HepG2 (cell line): Measurements from ENCODE around the gene RAB6A. TPM values are rescaled to one million over a fixed set of nuclear protein-coding genes. Genes with fewer than 3 reads are reported as not detected.

Source experiments
- ARID3A ChIP-seq: IDR thresholded peaks from 2 replicates; pipeline ENCODE4 v1.6.1; 2012; ENCODE audit warnings: low read depth, low read length, improper control_type of control experiment
- ARID5B ChIP-seq: IDR thresholded peaks from 2 replicates; pipeline ENCODE4 v1.4.0; 2020; ENCODE audit warnings: mild to moderate bottlenecking, missing genetic modification reagents
- BHLHE40 ChIP-seq: IDR thresholded peaks from 2 replicates; pipeline ENCODE4 v1.6.1; 2011; ENCODE audit warnings: low read length, improper control_type of control experiment
- CEBPG ChIP-seq: IDR thresholded peaks from 2 replicates; pipeline ENCODE4 v1.6.1; 2016
- HNRNPUL1 ChIP-seq: fragments of 200-400 bp; formaldehyde crosslinking; IDR thresholded peaks from 2 replicates; pipeline ENCODE4 v1.6.1; 2017; ENCODE audit warnings: low read depth, mild to moderate bottlenecking, low read length, moderate library complexity
- NFKBIZ ChIP-seq: IDR thresholded peaks from 2 replicates; pipeline ENCODE4 v1.6.1; 2018; ENCODE audit warnings: missing genetic modification reagents, missing compliant biosample characterization
- PBX2 ChIP-seq: IDR thresholded peaks from 2 replicates; pipeline ENCODE4 v1.6.1; 2016; ENCODE audit warnings: control low read depth
- REST ChIP-seq, 2 experiments: IDR thresholded peaks; 2 replicates each; pipeline ENCODE4 v1.6.1; 2011 to 2012; ENCODE audit warnings: low read length in 2 of 2, borderline replicate concordance in 1 of 2, low read depth in 1 of 2, mild to moderate bottlenecking in 1 of 2, moderate library complexity in 1 of 2
- ZBTB2 ChIP-seq: sonication (generic); formaldehyde crosslinking; IDR thresholded peaks from 2 replicates; pipeline ENCODE4 v1.8.0; 2022; ENCODE audit warnings: low read depth, missing genetic modification reagents
- ZFP36 ChIP-seq: fragments of 150-350 bp; IDR thresholded peaks from 2 replicates; pipeline ENCODE4 v1.6.1; 2018; ENCODE audit warnings: borderline replicate concordance, low read length, low read depth; ENCODE audit not compliant: partially characterized antibody
- ZNF205 ChIP-seq: IDR thresholded peaks from 2 replicates; pipeline ENCODE4 v1.6.1; 2018; ENCODE audit warnings: missing biosample characterization, missing genetic modification reagents
- ZNF280D ChIP-seq: sonication (generic); formaldehyde crosslinking; IDR thresholded peaks from 2 replicates; pipeline ENCODE4 v1.5.1; 2020; ENCODE audit warnings: mild to moderate bottlenecking, missing genetic modification reagents
- ZNF326 ChIP-seq: sonication (generic); formaldehyde crosslinking; IDR thresholded peaks from 2 replicates; pipeline ENCODE4 v1.4.0; 2020; ENCODE audit warnings: missing genetic modification reagents, borderline replicate concordance
- ZNF432 ChIP-seq: sonication (generic); formaldehyde crosslinking; IDR thresholded peaks from 2 replicates; pipeline ENCODE4 v1.5.0; 2020; ENCODE audit warnings: missing genetic modification reagents, mild to moderate bottlenecking, borderline replicate concordance
- polyA plus RNA-seq, 8 experiments: library from polyadenylated mRNA; depleted of rRNA in 3 of 8; stranded (reverse) in 7 of 8; unstranded in 1 of 8; fragments of >200 nt; fragmentation: Illumina TruSeq in 4 of 8; extraction: Trizol in 4 of 8; gene quantifications; 2 replicates each; pipeline versions ENCODE4 v1.2.1 to v1.2.3, GENCODE V29; 2011 to 2016; ENCODE audit warnings: low read depth in 4 of 8, missing spikeins in 1 of 8, mixed read lengths in 1 of 8; ENCODE audit not compliant: insufficient read depth in 1 of 8
- total RNA-seq, 5 experiments: library from RNA; depleted of rRNA; stranded (reverse); fragments of >200 nt; fragmentation: Illumina TruSeq; extraction: Trizol; gene quantifications; 2 replicates each; pipeline ENCODE4 v1.2.3, GENCODE V29; 2016; ENCODE audit warnings: low read depth in 1 of 5

RAB6A gene
- total and polyA plus RNA-seq, 2 of the 13 experiments (the other 11 are each of a cell fraction or from before 2014, with no cell fraction given), result 74.3 to 121 TPM

GRCh38 chr11:73748300-73748699 is 12.6 kb downstream of the RAB6A start (continued):
- TF ChIP-seq ZNF280D (CRISPR knock-in tag) (no peak), REST (IDR thresholded peaks at IDR 0.05; ENCODE audit: borderline replicate concordance in 1 of 2, low read depth in 1 of 2, low read length in 2 of 2) (no peak), ZBTB2 (CRISPR knock-in tag) (no peak), ARID3A (peak; percentile 72), ZNF326 (CRISPR knock-in tag) (no peak), PBX2 (CRISPR knock-in tag) (no peak), ZNF432 (CRISPR knock-in tag) (no peak), ZFP36 (no peak), ZNF205 (CRISPR knock-in tag) (no peak), CEBPG (CRISPR knock-in tag) (0 out of 2 replicates have a peak, but pooled peaks have one; percentile 3), NFKBIZ (CRISPR knock-in tag) (no peak), ARID5B (CRISPR knock-in tag) (peak; percentile 72), BHLHE40 (no peak), HNRNPUL1 (no peak)
